Mesothelial cell of epicardium (in vitro differentiated cells): Measurements from ENCODE around the gene SERPINF2. TPM values are rescaled to one million over a fixed set of nuclear protein-coding genes. Genes with fewer than 3 reads are reported as not detected.
"Not testable (repeated sequence)": the region's sequence is repeated elsewhere in the genome, so short reads cannot be mapped to it uniquely, and the experiment has no call there.

ENCODE experiments used
- DNase-seq, 2 experiments: peaks; one replicate each; pipeline ENCODE4 v3.0.0; 2021; ENCODE audit warnings: low spot score in 2 of 2; ENCODE audit not compliant: unreplicated experiment in 2 of 2
- H3K27ac Mint-ChIP-seq: 2 replicates; pipeline ENCODE4 v1.8.0; 2021; ENCODE audit warnings: mixed read lengths
- H3K27me3 Mint-ChIP-seq: 2 replicates; pipeline ENCODE4 v1.8.0; 2021; ENCODE audit warnings: low read depth, mixed read lengths
- H3K36me3 Mint-ChIP-seq: 2 replicates; pipeline ENCODE4 v1.8.0; 2021; ENCODE audit warnings: mixed read lengths
- H3K4me1 Mint-ChIP-seq: 2 replicates; pipeline ENCODE4 v1.8.0; 2021; ENCODE audit warnings: mixed read lengths
- H3K4me3 Mint-ChIP-seq: 2 replicates; pipeline ENCODE4 v1.8.0; 2021; ENCODE audit warnings: mild to moderate bottlenecking, moderate library complexity, mixed read lengths
- H3K9me3 Mint-ChIP-seq: 2 replicates; pipeline ENCODE4 v1.8.0; 2021; ENCODE audit warnings: mixed read lengths
- CTCF ChIP-seq: fragments of 200-600 bp; sonication (generic); IDR thresholded peaks from one replicate; pipeline ENCODE4 v1.5.0; 2021; ENCODE audit warnings: antibody characterized with exemption; ENCODE audit not compliant: unreplicated experiment
- total RNA-seq: library from RNA; stranded (reverse); gene quantifications from 3 replicates; pipeline ENCODE4 v1.2.1, GENCODE V29; 2021

The SERPINF2 gene
- total RNA-seq, 1 donor from 2014 or later = 0.63 TPM

GRCh38 chr17:1789936-1790335, 47.3 kb downstream of the SERPINF2 start:
- no peak for DNase-seq
- no peak overlapping the region for H3K27ac Mint-ChIP-seq
- H3K27me3 Mint-ChIP-seq = no peaks in the 10 kb centered on the region
- no peak for TF ChIP-seq CTCF
- H3K36me3 Mint-ChIP-seq = peaks cover 19% of the 10 kb centered on the region
- H3K4me1 Mint-ChIP-seq = peaks cover 14% of the 10 kb centered on the region
- no peaks in the 10 kb centered on the region for H3K9me3 Mint-ChIP-seq
- no peak overlapping the region for H3K4me3 Mint-ChIP-seq

- peak overlapping the region; percentile 77 for H3K27ac Mint-ChIP-seq
- H3K4me1 Mint-ChIP-seq = peaks cover 17% of the 10 kb centered on the region
- no peaks in the 10 kb centered on the region for H3K9me3 Mint-ChIP-seq
- no peak for DNase-seq
- no peak for TF ChIP-seq CTCF
- no peaks in the 10 kb centered on the region for H3K27me3 Mint-ChIP-seq
- peaks cover 12% of the 10 kb centered on the region for H3K36me3 Mint-ChIP-seq
- H3K4me3 Mint-ChIP-seq = no peak overlapping the region
These were observed 50.1 kb downstream of the SERPINF2 start for GRCh38 chr17:1792495-1793446.

- no peak for DNase-seq
- no peak for TF ChIP-seq CTCF
- H3K9me3 Mint-ChIP-seq = no peaks in the 10 kb centered on the region
- no peak overlapping the region for H3K4me3 Mint-ChIP-seq
- peaks cover 17% of the 10 kb centered on the region for H3K4me1 Mint-ChIP-seq
- H3K36me3 Mint-ChIP-seq = peaks cover 12% of the 10 kb centered on the region
- no peaks in the 10 kb centered on the region for H3K27me3 Mint-ChIP-seq
- H3K27ac Mint-ChIP-seq = peak overlapping the region; percentile 43
These were observed 50.8 kb downstream of the SERPINF2 start for GRCh38 chr17:1793447-1793806.

GRCh38 chr17:1796800-1797199, 54.1 kb downstream of the SERPINF2 start:
- peaks cover 14% of the 10 kb centered on the region for H3K4me1 Mint-ChIP-seq
- peaks cover 19% of the 10 kb centered on the region for H3K36me3 Mint-ChIP-seq
- H3K4me3 Mint-ChIP-seq = no peak overlapping the region
- no peak for DNase-seq
- H3K27ac Mint-ChIP-seq = peak overlapping the region; percentile 32
- no peaks in the 10 kb centered on the region for H3K27me3 Mint-ChIP-seq
- H3K9me3 Mint-ChIP-seq = no peaks in the 10 kb centered on the region
- TF ChIP-seq CTCF = no peak

- Mint-ChIP-seq H3K27ac (peak overlapping the region; percentile 62), H3K36me3 (peaks cover 19% of the 10 kb centered on the region), H3K4me1 (peaks cover 14% of the 10 kb centered on the region), H3K4me3 (no peak overlapping the region), H3K27me3 (no peaks in the 10 kb centered on the region), H3K9me3 (no peaks in the 10 kb centered on the region)
- no peak for DNase-seq
- TF ChIP-seq CTCF = no peak
These were observed 54.7 kb downstream of the SERPINF2 start for GRCh38 chr17:1797323-1797722.

GRCh38 chr17:1797846-1798245, 55.2 kb downstream of the SERPINF2 start:
- not testable (repeated sequence) for H3K4me1 Mint-ChIP-seq, H3K4me3 Mint-ChIP-seq, DNase-seq, H3K9me3 Mint-ChIP-seq, H3K27ac Mint-ChIP-seq, H3K27me3 Mint-ChIP-seq
- H3K36me3 Mint-ChIP-seq = peaks cover 19% of the 10 kb centered on the region
